Hematopoietic multipotent progenitor cell treated with erythropoietin and hydrocortisone succinate and interleukin-3 and kit ligand, for 8 days (in vitro differentiated cells): Measurements from ENCODE around the gene CYP1A2.

ENCODE experiments used
- DNase-seq: peaks from one replicate; pipeline ENCODE4 v3.0.0-alpha.2; 2015

The CYP1A2 gene

GRCh38 chr15:74790080-74790916, 41.7 kb downstream of the CYP1A2 start:
- peak; percentile 72 for DNase-seq

GRCh38 chr15:74791007-74791406, 42.4 kb downstream of the CYP1A2 start:
- peak; percentile 10 for DNase-seq

- no peak for DNase-seq
Observed at GRCh38 chr15:74791667-74792066, 43.0 kb downstream of the CYP1A2 start.

DNA sequence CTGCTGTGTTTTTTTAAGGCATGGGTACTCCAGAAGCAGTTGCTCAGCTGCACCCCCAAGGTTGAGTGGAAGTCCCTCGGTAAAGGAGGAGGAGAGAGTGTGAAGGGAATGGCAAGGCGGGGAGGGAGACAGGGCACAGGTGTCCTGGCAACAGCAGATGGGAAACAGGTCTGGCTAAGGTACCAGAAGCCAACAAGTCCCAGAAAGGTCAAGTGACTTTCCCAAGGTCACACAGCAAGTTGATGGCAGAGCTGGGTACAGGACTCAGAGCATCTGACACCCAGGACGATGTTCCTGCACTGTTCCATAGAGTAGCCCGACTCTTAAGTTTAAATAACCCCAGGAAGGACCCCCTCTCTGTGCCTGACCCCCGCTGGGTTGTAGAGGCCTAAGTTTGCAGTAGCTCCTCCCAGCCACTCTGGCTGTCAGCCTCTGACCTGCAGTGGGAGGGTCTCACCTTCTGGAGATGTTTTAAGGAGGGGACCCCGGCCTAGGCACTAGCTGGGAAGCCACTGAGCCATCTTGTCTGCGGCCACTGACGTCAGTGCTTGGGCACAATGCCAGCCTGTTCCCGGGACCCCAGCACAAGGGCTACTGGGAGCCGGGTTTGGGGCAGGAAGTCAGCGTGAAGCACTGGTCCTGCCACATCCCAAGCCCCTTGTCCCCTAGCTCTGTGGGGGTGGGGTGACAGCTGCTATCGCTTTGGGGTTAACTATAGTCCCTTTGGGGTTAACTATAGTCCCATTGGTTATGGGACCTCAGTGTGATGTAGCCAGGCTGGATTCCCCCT, 43.8 kb downstream of the CYP1A2 start:
- DNase-seq: no peak

DNA sequence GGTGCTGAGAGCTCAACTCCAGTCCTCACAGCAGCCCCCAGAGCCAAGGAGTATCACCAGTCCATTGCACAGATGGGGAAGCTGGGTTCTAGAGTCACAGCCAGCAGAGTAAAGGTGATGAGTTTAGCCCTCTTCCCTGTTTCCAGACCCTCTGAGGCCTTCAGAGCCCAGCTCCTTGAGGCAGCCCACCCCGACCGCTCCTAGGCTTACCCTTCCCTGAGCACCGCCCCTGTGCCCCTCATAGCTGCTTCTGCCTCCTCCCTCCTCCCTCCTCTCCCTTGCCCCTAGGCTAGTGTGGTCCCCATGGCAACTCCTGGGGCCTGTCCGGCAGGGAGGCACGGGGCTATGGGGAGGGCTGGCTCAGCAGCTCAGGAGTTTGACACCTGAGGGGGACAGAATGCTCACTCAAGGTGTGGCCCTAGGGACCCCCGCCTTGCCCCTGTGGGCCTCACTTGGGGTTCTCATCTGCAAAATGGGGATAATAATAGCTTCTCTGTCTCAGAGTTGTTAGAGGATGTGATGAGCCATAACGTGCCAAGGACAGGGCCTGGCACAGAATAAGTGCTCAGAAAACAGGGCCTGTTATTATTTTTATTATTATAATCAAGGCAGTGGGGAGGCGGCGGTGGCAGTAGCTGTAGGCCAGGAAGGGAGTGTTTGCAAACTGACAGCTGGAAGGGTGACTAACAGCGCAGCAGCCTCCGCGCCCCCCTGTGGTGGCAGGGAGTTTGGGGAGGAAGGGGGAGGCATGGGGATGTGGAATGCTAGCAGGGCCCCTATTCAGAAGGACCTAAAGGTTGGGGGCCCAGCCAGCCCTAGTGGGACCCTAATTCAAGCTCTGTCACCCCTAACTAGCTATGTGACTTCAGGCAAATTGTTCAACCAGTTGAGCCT, 44.7 kb downstream of the CYP1A2 start:
- DNase-seq: peak; percentile 47

DNA sequence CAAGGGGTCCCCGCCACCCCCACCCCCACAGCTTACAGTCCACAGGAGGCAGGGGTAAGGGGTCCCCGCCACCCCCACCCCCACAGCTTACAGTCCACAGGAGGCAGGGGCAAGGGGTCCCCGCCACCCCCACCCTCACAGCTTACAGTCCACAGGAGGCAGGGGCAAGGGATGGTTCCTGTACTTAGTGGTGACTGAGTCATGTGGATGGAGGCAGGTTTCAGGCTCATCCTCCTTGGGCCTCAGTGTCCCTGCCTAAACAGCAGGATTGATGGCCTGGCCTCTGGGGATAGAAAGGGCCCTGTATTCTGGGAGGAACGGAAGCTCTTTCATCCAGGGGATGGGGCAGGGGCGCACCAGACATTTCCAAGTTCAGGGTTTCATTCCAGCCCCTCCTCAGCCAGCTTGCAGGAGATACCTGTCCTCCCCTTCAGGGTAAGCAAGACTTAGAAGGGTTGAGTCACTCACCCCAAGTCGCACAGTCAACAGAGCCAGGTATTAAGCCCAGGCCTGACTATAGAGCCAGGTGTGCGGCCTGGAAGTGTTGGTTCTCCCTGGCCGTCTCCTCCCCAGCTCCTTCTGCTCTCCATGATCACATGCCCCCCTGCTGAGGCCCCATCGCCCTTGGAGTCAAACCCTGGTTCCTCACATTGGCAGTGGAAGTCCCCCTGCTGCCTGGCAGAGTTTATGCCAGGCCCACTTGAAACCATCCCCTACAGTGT, 45.8 kb downstream of the CYP1A2 start:
- no peak for DNase-seq

- DNase-seq: no peak
Observed at GRCh38 chr15:74794970-74795349, 46.3 kb downstream of the CYP1A2 start.

- no peak for DNase-seq
Observed at GRCh38 chr15:74795966-74796625, 47.5 kb downstream of the CYP1A2 start.

DNA sequence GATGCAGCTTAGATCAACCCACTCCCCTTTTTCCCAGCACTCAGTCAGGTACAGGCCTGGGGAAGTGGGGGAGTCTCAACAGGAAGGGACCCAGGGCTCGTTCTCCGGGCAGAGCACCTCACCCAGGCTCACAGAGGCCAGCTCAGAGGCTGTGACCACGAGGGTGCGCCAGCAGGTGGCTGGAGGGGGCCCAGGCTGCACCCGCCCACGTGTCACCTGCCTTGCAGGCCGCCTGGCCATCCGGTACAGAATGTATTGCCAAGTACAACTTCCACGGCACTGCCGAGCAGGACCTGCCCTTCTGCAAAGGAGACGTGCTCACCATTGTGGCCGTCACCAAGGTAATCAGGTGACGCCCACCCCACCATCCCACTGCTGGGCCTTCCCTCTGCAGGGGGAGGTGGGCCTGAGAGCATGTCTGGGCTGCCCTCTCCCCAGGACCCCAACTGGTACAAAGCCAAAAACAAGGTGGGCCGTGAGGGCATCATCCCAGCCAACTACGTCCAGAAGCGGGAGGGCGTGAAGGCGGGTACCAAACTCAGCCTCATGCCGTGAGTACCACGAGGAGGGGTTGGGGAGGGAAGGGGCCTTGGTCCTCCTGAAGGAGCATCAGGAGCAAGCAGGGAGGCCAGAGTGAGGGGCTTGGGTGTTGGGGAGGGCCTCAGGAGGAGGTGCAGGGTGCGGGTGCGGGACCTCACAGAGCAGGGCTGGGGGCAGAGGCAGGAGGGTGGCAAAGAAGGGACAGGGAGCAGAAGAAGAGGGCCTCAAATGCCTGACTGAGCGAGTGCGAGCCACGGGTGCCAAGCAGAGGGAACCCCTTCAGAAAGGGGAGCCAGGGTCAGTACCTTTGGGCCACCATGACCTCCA, 50.0 kb downstream of the CYP1A2 start:
- DNase-seq: no peak

DNA sequence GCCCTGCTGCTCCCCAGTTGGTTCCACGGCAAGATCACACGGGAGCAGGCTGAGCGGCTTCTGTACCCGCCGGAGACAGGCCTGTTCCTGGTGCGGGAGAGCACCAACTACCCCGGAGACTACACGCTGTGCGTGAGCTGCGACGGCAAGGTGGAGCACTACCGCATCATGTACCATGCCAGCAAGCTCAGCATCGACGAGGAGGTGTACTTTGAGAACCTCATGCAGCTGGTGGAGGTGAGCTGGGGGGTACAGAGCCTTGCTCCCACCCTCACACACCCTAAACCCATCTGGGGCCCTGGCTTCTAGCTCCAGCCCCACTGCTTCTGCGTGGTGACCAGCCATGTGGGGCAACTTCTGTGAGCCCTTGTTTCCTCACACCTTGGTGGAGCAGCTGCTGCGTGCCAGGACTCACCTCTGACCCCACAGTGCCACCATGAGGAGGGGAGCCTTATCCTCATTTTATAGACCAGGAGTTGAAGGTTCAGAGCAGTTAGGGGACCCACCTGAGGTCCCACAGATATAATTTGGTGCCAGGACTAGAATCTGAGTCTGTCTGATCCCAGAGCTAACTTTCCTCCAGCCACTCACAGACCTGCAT, 50.7 kb downstream of the CYP1A2 start:
- peak; percentile 46 for DNase-seq

- DNase-seq: peak; percentile 82
Observed at GRCh38 chr15:74799856-74800558, 51.4 kb downstream of the CYP1A2 start.

DNA sequence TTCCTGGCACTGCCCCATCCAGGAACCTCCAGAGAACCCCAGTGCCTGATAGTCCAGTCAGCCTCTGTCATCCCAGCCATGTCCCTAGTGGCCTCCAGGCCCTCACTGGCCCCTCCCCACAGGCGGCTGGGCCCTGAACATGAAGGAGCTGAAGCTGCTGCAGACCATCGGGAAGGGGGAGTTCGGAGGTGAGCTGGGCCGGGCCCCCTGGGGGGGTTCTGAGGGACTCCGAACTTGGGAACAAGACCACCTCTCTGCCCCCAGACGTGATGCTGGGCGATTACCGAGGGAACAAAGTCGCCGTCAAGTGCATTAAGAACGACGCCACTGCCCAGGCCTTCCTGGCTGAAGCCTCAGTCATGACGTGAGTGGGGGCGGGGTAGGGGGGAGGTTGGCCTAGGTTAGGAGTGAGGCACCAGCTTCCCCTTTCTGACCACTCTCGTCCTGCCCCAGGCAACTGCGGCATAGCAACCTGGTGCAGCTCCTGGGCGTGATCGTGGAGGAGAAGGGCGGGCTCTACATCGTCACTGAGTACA, 52.0 kb downstream of the CYP1A2 start:
- no peak for DNase-seq

DNA sequence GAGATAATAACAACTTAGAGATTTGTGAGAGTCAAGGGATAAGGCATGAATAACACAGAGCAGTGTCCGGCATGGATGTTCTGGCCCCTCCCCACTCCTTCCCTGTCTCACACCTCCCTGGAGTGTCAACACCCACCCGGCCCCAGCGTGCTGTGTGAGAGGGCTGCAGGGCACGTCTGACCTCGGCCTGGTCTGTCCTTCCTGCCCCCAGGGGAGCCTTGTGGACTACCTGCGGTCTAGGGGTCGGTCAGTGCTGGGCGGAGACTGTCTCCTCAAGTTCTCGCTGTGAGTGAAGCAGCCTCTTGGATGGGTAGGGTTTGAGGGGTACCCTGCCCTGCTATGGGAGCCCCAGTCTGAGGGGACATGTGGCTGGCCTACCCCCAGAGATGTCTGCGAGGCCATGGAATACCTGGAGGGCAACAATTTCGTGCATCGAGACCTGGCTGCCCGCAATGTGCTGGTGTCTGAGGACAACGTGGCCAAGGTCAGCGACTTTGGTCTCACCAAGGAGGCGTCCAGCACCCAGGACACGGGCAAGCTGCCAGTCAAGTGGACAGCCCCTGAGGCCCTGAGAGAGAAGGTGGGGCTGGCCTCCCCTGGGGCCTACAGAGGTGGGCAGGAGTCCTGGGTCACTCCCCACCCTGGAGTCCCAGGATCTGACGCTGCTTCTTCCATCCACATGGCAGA, 52.8 kb downstream of the CYP1A2 start:
- DNase-seq: no peak

DNA sequence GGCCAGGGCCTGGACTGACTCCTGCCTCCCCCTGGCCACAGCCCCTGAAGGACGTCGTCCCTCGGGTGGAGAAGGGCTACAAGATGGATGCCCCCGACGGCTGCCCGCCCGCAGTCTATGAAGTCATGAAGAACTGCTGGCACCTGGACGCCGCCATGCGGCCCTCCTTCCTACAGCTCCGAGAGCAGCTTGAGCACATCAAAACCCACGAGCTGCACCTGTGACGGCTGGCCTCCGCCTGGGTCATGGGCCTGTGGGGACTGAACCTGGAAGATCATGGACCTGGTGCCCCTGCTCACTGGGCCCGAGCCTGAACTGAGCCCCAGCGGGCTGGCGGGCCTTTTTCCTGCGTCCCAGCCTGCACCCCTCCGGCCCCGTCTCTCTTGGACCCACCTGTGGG, 53.6 kb downstream of the CYP1A2 start:
- DNase-seq: no peak

- DNase-seq: no peak
Observed at GRCh38 chr15:74802862-74803447, 54.3 kb downstream of the CYP1A2 start.

GRCh38 chr15:74804935-74805334, 56.3 kb downstream of the CYP1A2 start:
- DNase-seq: no peak
